GM19099 (cell line): ENCODE measurements around the gene PTGFR.

Source experiments
- POLR2A ChIP-seq: IDR thresholded peaks from 3 replicates; pipeline ENCODE4 v1.6.1; 2011; ENCODE audit warnings: low read depth; ENCODE audit not compliant: insufficient read length; ENCODE audit errors: extremely low read depth

Gene PTGFR

DNA sequence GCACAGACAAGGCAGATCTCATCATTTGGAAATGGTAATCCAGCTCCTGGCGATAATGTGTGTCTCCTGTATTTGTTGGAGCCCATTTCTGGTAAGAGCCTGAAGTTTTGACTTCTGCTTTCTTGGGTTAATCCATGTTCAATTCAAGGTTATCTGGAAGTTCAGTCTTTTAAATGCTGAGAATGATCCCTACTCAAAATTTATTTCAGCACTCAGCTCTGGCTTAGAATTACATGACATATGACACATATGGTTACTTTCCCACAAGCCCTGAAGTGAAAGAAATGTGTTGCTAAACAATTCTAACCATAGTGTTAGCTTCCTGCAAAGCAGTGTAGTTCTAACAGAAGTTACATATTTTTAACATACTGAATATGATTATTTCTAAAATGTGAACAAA lies 2.7 kb downstream of the PTGFR start:
- no peak for TF ChIP-seq POLR2A

DNA sequence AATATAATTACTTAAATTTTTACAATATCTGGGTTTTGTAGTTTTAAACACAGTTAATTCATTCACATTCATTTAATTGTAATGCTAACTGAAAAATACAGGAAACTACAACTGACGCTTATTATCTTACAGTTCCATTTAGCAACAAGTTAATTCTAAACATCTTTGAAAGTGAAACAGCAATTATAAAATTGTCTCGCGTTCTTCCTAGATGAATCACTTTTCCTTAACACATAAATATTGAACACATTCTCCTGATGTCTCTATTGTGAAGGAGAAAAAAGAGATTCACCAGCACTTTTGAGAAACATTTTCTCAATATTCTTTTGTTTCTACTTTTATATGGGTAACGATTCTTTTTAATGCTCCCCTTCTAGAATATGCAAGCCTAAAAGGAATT lies 6.4 kb downstream of the PTGFR start:
- no peak for TF ChIP-seq POLR2A

DNA sequence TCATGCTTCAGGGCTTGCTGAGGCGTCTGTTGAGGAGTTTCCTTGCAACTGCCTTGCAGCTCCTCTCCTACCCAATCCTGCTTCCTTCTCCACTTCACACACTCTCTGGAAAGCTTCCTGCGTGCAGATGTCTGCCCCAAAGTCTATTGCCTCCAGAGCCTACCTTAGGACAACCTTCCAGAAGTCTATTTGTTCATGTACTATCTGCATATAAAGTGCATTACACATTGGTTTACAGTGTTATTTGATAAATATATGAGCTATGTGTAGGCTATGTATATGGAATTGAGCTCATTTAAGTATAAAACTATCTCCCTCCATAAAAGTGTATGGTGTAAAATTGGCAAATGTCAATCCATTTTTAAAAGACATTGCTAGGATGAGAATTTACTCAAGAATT lies 9.8 kb downstream of the PTGFR start:
- TF ChIP-seq POLR2A = no peak

DNA sequence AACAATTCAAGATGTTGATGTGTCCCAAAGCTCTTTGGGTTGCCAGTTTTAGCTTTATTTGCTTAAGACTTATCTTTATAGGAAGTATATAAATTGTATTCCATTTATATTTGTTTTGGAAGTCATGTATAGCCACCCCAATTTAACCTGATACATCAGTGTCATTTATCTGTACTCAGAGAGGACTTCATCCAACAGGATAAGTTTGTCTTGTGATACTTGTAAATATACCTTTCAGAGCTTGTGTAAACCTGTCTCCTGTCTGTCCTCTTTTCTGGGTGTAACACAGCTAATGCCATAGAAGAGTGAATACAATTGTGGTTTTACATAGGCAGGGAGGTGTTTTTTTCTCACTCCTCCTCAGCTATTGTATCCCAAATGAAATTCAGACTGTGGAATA lies 10.4 kb downstream of the PTGFR start:
- no peak for TF ChIP-seq POLR2A

DNA sequence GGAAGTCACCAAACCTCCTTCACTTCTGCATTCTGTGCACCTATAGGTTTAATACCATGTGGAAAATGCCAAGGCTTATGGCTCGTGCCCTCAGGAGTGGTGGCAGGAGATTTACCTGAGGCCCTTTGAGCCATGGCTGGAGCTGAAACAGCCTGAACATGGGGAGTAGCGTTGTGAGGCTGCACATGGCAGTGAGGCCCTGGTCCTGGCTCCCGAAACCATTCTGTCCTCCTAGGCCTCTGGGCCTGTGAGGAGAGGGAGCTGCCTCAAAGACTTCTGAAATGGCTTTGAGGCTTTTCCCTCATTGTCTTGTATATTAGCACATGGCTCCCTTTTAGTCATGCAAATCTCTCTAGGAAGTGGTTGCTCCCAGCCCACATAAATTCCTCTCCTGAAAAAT lies 20.6 kb downstream of the PTGFR start:
- no peak for TF ChIP-seq POLR2A

DNA sequence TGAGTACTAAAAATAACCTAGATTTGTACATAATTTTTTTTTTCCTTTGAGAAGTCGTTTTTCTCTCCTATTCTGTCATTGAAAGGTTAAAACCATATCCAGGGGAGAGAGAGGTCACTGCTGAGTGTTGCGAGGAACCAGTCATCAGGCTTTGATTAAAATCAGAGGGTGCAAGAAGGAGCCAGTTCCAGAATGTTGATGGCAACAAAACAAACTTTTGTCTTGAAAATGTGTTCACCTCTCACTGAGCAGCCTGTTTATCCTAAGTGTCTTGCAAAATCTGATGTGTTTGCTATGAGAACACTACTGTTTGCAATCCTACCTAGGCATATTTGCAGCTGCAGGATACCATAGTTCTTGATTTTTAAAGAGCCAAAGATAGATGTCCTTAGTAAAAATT lies 25.9 kb downstream of the PTGFR start:
- no peak for TF ChIP-seq POLR2A

DNA sequence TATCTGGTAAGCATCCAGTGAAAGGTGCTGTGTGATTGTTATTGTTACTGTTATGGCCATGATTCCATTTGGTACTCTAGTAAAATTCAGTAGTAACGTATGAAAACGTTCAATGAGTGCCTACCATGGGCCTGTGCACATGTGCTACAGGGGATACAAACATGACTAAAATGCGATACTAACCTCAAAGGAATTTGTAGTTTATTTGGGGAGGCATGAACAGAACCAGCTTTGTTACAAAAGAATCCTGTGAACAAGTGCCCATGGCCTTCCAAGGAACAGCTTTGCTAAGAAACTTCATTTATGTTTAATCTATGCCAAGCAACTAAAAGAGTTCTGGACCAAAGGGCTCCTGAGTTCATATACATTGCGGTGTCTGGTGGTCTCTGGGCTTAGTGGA lies 28.7 kb downstream of the PTGFR start:
- TF ChIP-seq POLR2A = no peak

DNA sequence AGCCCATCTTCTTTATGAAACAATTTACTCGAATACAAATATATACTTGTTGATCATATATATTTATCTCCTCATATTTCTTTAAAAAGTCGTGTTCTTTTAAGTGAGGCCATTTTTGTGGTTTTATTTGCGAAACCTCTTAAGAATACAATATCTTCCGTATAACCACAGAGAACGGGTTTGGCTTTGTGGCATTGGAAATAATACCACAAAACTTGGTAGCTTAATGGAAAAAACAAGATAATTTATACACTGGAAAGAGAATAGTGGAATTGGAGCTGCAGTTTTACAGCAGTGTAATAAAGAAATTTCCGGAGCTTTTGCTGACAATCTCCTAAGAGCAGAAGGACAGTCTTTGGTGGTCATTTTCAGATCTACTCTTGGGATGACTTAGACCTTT lies 29.4 kb downstream of the PTGFR start:
- TF ChIP-seq POLR2A = no peak

DNA sequence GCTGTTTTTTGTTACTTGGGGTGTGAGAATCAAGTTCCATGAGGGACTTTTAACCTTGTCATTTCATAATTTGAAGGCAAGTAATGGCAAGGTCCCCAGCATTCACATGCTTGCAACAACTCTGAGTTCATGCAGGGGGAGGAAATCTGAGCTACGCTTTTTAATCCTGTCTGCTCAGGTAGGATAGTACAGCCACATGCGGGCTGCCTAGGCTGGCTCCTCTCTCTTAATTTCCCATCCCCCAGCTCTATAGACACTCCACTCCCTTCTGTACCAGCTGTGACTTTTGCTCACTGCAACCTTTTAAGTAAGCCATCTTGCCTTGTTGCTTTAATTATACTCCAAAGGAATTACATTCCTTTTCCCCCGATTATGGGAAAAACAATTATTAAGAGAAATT lies 30.1 kb downstream of the PTGFR start:
- TF ChIP-seq POLR2A = no peak

DNA sequence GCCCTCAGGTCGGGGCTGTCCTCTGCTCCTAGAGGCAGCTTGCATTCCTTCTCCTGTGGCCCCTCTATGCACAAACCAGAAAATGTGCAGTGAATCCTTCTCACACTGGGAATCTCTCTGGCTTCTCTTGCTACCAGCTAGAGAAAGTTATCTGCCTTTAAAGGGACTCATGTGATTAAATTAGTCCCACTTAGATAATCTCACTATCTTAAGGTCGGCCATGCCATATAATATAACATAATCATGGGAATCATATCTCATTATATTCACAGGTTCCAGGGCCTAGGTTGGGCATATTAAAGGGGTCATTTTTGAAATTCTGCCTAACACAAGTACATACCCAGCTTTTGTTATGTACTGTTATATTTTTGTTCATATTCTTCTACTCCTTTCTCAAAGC lies 31.4 kb downstream of the PTGFR start:
- no peak for TF ChIP-seq POLR2A

DNA sequence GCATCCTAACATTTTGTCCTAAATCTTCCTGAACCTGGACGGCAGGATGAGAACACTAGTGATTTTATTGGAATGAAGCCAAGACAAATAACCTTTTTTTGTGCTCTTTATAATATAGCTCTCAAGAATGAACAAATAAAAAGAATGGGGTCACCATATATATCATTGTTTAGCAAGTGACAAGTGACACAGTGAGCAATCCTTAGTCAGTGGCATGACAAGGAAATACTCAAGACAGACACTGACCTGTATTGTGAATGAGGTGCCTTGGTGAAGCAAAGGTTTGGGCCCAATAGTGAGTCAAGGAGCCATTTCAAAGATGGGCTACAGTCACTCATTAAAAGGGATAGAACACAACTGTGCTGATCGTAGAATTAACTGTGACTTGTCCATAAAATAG lies 35.7 kb downstream of the PTGFR start:
- TF ChIP-seq POLR2A = no peak

DNA sequence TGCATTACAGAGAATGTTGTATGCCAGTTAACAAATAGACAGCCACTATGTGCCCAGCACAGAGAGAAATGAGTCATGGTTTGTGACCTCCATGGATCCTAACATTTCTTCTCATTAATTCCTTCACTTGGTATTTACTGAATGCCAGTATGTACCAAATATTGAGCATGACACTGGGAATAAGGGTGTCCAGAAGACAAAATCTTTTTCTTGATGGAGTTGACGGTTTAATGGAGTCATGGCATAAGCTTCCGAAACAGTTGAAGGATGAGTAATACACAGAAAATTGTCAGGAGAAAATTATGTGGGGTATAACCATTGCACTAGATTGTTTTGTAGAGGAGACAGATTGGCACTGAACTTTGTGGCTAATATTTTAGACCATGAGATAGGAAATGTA lies 36.9 kb downstream of the PTGFR start:
- no peak for TF ChIP-seq POLR2A

DNA sequence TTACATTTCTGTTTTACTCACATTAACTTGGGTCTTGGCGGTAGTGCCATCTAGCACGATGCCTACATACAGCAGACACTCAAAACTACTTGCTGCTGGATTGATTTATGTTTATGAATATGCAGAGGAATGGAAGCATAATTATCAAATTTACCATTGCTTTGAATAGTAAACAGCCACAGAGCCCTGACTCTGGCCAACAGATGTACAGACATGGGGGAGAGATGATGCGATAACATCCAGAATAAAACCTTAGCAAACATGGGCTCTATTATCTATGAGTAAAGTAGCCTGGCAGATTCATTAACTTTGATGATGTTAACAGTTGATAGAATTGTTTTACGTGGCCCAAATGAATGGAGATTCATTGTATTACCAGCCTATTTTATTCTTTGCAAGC lies 42.8 kb downstream of the PTGFR start:
- no peak for TF ChIP-seq POLR2A

DNA sequence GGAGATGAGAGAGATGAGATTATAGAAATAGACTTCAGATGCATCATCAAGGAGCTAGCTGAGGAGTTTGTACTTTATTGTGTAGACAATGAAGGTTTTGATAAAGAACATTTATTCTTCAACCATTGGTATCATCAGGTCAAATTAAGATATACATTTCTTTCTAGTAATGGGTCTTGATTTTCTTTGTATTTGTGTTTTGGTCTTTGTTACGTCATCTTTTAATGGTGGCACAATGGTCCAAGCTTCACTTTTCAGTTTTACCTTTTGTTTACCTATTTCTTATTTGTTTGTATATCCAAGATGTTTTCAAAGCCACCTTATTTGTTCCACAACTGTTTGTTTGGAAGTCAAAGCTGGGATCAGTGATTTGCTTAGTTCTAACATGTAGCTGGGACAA lies 44.5 kb downstream of the PTGFR start:
- no peak for TF ChIP-seq POLR2A

DNA sequence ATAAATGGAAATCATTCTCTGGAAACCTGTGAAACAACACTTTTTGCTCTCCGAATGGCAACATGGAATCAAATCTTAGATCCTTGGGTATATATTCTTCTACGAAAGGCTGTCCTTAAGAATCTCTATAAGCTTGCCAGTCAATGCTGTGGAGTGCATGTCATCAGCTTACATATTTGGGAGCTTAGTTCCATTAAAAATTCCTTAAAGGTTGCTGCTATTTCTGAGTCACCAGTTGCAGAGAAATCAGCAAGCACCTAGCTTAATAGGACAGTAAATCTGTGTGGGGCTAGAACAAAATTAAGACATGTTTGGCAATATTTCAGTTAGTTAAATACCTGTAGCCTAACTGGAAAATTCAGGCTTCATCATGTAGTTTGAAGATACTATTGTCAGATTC lies 45.7 kb downstream of the PTGFR start:
- TF ChIP-seq POLR2A = no peak

DNA sequence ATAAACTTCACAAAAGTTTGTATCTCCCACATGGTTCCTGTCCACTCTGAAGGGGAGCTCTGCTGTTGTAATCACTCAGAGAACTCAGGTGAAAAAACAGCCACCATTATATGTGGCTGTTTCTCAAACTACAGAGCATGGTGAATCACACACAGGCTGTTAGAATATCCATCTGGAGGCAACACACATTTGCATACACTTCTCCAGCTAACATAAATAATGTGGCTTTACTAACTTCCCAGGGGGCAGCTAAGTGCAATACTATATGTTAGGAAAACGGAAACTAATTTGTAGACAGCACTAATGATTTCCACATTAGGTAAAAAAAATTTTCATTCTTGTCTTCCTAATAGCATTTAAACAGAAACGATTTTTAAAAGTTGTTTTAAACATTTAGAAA lies 49.3 kb downstream of the PTGFR start:
- no peak for TF ChIP-seq POLR2A

DNA sequence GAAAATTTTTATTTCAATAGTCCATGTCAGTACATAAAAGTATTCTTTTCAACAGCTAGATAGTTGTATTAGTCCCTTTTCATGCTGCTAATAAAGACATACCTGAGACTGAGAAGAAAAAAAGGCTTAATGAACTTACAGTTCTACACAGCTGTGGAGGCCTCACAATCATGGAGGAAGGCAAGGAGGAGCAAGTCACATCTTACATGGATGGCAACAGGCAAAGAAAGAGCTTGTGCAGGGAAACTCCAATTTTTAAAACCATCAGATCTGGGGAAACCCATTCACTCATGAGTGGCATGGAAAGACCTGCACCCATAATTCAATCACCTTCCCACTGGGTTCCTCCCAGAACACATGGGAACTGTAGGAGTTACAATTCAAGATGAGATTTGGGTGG lies 50.7 kb downstream of the PTGFR start:
- TF ChIP-seq POLR2A = no peak
